HEK293T (cell line): Measurements from ENCODE around the gene GPR34.

Experiments
- CTCF ChIA-PET: fragments of 350-600 bp; formaldehyde crosslinking; extraction: SDS; loops from one replicate; lab custom pipeline; 2021; ENCODE audit warnings: antibody characterized with exemption, inconsistent platforms; lab: Yijun Ruan, JAX
- POLR2A ChIA-PET: fragments of 350-600 bp; formaldehyde crosslinking; extraction: SDS; loops from one replicate; lab custom pipeline; 2020; ENCODE audit warnings: antibody characterized with exemption, inconsistent platforms; lab: Yijun Ruan, JAX
- DNase-seq: peaks from one replicate; pipeline ENCODE4 v3.0.0; 2012; ENCODE audit warnings: mixed read lengths; ENCODE audit errors: extremely low spot score
- ARNT ChIP-seq: fragments of 450-650 bp; IDR thresholded peaks from 2 replicates; pipeline ENCODE4 v1.6.1; 2017; ENCODE audit warnings: mild to moderate bottlenecking
- BHLHE40 ChIP-seq: fragments of 450-650 bp; IDR thresholded peaks from 2 replicates; pipeline ENCODE4 v1.6.1; 2016; ENCODE audit warnings: mild to moderate bottlenecking, moderate library complexity, borderline replicate concordance
- CTBP1 ChIP-seq: fragments of 450-650 bp; IDR thresholded peaks from 2 replicates; pipeline ENCODE4 v1.6.1; 2016; ENCODE audit warnings: borderline replicate concordance
- ELF4 ChIP-seq: fragments of 450-650 bp; IDR thresholded peaks from 2 replicates; pipeline ENCODE4 v1.6.1; 2017; ENCODE audit warnings: antibody characterized with exemption
- FOXA1 ChIP-seq: fragments of 450-650 bp; IDR thresholded peaks from 2 replicates; pipeline ENCODE4 v1.6.1; 2016; ENCODE audit warnings: mild to moderate bottlenecking
- FOXK2 ChIP-seq: fragments of 450-650 bp; IDR thresholded peaks from 2 replicates; pipeline ENCODE4 v1.6.1; 2016; ENCODE audit warnings: mild to moderate bottlenecking
- FOXM1 ChIP-seq: fragments of 450-650 bp; IDR thresholded peaks from 2 replicates; pipeline ENCODE4 v1.6.1; 2017; ENCODE audit warnings: mild to moderate bottlenecking, borderline replicate concordance
- HDGF ChIP-seq: fragments of 450-650 bp; IDR thresholded peaks from 2 replicates; pipeline ENCODE4 v1.6.1; 2017; ENCODE audit warnings: antibody characterized with exemption, borderline replicate concordance
- L3MBTL2 ChIP-seq: fragments of 450-650 bp; conservative IDR thresholded peaks from 2 replicates; pipeline ENCODE4 v1.6.1; 2016; ENCODE audit warnings: mild to moderate bottlenecking
- LEF1 ChIP-seq: fragments of 450-650 bp; IDR thresholded peaks from 2 replicates; pipeline ENCODE4 v1.6.1; 2017; ENCODE audit warnings: mild to moderate bottlenecking, borderline replicate concordance
- NFRKB ChIP-seq: fragments of 450-650 bp; IDR thresholded peaks from 2 replicates; pipeline ENCODE4 v1.6.1; 2016; ENCODE audit warnings: mild to moderate bottlenecking, moderate library complexity
- PKNOX1 ChIP-seq: fragments of 450-650 bp; IDR thresholded peaks from 2 replicates; pipeline ENCODE4 v1.6.1; 2016
- SP1 ChIP-seq: fragments of 450-650 bp; IDR thresholded peaks from 2 replicates; pipeline ENCODE4 v1.6.1; 2017
- SUZ12 ChIP-seq: fragments of 450-650 bp; IDR thresholded peaks from 2 replicates; pipeline ENCODE4 v1.6.1; 2016; ENCODE audit warnings: mild to moderate bottlenecking
- TARDBP ChIP-seq: fragments of 450-650 bp; IDR thresholded peaks from 2 replicates; pipeline ENCODE4 v1.6.1; 2016
- ZNF384 ChIP-seq: fragments of 450-650 bp; IDR thresholded peaks from 2 replicates; pipeline ENCODE4 v1.6.1; 2016

Gene GPR34

GRCh38 chrX:41722816-41723618 lies 34.2 kb downstream of the GPR34 start:
- DNase-seq, result no peak
- ChIA-PET CTCF (no interaction called here), POLR2A (no interaction called here)
- TF ChIP-seq SUZ12 (no peak), FOXM1 (no peak), ARNT (no peak), SP1 (no peak), PKNOX1 (no peak), TARDBP (no peak), L3MBTL2 (no peak), NFRKB (no peak), FOXA1 (no peak), HDGF (no peak), ZNF384 (no peak), FOXK2 (no peak), CTBP1 (no peak), ELF4 (no peak), LEF1 (no peak), BHLHE40 (no peak)

- no peak for DNase-seq
- ChIA-PET CTCF (no interaction called here), POLR2A (no interaction called here)
- no peak for TF ChIP-seq HDGF
- TF ChIP-seq LEF1, result no peak
- no peak for TF ChIP-seq FOXK2
Measured at GRCh38 chrX:41723826-41724225, 35.1 kb downstream of the GPR34 start, which contains the start of gene GPR82. Gene GPR82, plus strand, starts transcription at chrX:41724181. Its CDS starts 2,846 bp downstream, at chrX:41727027.

GRCh38 chrX:41728125-41728524 lies 39.4 kb downstream of the GPR34 start:
- TF ChIP-seq ZNF384 (no peak), BHLHE40 (no peak), SP1 (no peak), SUZ12 (no peak), HDGF (no peak), TARDBP (no peak), FOXM1 (no peak), FOXA1 (no peak), ELF4 (no peak), CTBP1 (no peak), LEF1 (no peak), ARNT (no peak)
- CTCF ChIA-PET, result no interaction called here
- POLR2A ChIA-PET, result no interaction called here
- DNase-seq, result no peak

GRCh38 chrX:41730081-41730480 lies 41.3 kb downstream of the GPR34 start:
- ChIA-PET CTCF (interaction anchor here (0.6 kb wide), 1 partner anchor 53 kb away, joined by 6 read pairs; no protein-coding TSS in a partner anchor), POLR2A (no interaction called here)
- TF ChIP-seq TARDBP (no peak), FOXK2 (no peak), L3MBTL2 (no peak), ARNT (no peak), PKNOX1 (no peak), LEF1 (no peak), ZNF384 (no peak), SUZ12 (no peak), HDGF (no peak), CTBP1 (no peak), FOXM1 (no peak), NFRKB (no peak), BHLHE40 (no peak), SP1 (no peak), ELF4 (no peak), FOXA1 (no peak)
- DNase-seq, result no peak

- no peak for TF ChIP-seq SP1
- no peak for TF ChIP-seq FOXK2
- TF ChIP-seq HDGF, result no peak
- TF ChIP-seq FOXM1, result no peak
- no peak for TF ChIP-seq BHLHE40
- TF ChIP-seq ZNF384, result no peak
- no peak for TF ChIP-seq FOXA1
- TF ChIP-seq NFRKB, result no peak
- TF ChIP-seq SUZ12, result no peak
- no peak for TF ChIP-seq ELF4
- TF ChIP-seq ARNT, result no peak
- TF ChIP-seq TARDBP, result no peak
- no peak for TF ChIP-seq CTBP1
- POLR2A ChIA-PET, result no interaction called here
Measured at GRCh38 chrX:41732260-41732659, 43.5 kb downstream of the GPR34 start.

GRCh38 chrX:41733939-41734338 lies 45.2 kb downstream of the GPR34 start:
- DNase-seq, result no peak
- ChIA-PET CTCF (no interaction called here), POLR2A (no interaction called here)
- TF ChIP-seq TARDBP (no peak), BHLHE40 (no peak), NFRKB (no peak), PKNOX1 (no peak), FOXK2 (no peak), LEF1 (no peak), FOXA1 (no peak), SP1 (no peak), SUZ12 (no peak), HDGF (no peak), CTBP1 (no peak), FOXM1 (no peak), L3MBTL2 (no peak), ZNF384 (no peak), ELF4 (no peak), ARNT (no peak)

More at GRCh38 chrX:41732260-41732659, 43.5 kb downstream of the GPR34 start:
- CTCF ChIA-PET, result interaction anchor here (0.8 kb wide), 1 partner anchor 28 kb away, joined by 3 read pairs; no protein-coding TSS in a partner anchor
- DNase-seq, result no peak
